HepG2 (cell line): ENCODE measurements around the gene MLC1. TPM values are rescaled to one million over a fixed set of nuclear protein-coding genes. Genes with fewer than 3 reads are reported as not detected.
A peak's percentile ranks its signal among the peaks of the same experiment; 100 is the strongest.

Source experiments
- AGO1 ChIP-seq: fragments of 200-400 bp; formaldehyde crosslinking; IDR thresholded peaks from 2 replicates; pipeline ENCODE4 v1.6.1; 2017; ENCODE audit warnings: mild to moderate bottlenecking, low read depth, low read length, moderate library complexity; ENCODE audit not compliant: poor library complexity, severe bottlenecking
- BATF2 ChIP-seq: sonication (generic); formaldehyde crosslinking; IDR thresholded peaks from 2 replicates; pipeline ENCODE4 v1.8.0; 2022; ENCODE audit warnings: mild to moderate bottlenecking, missing genetic modification reagents, moderate library complexity
- CENPT ChIP-seq: sonication (generic); formaldehyde crosslinking; IDR thresholded peaks from 2 replicates; pipeline ENCODE4 v1.8.0; 2022; ENCODE audit warnings: low read depth, mild to moderate bottlenecking, moderate library complexity, missing genetic modification reagents
- CHD2 ChIP-seq: IDR thresholded peaks from 2 replicates; pipeline ENCODE4 v1.6.1; 2011; ENCODE audit warnings: low read depth, low read length, improper control_type of control experiment
- GATAD1 ChIP-seq: IDR thresholded peaks from 2 replicates; pipeline ENCODE4 v1.6.1; 2016; ENCODE audit warnings: missing genetic modification reagents, missing compliant biosample characterization
- GFI1 ChIP-seq: sonication (generic); formaldehyde crosslinking; IDR thresholded peaks from 2 replicates; pipeline ENCODE4 v1.5.0; 2020; ENCODE audit warnings: missing genetic modification reagents, mild to moderate bottlenecking, borderline replicate concordance
- MAFF ChIP-seq: IDR thresholded peaks from 2 replicates; pipeline ENCODE4 v1.6.1; 2011; ENCODE audit warnings: low read depth, low read length, improper control_type of control experiment
- MBNL3 ChIP-seq: fragments of 250-450 bp; sonication (Bioruptor Pico); conservative IDR thresholded peaks from 2 replicates; pipeline ENCODE4 v1.8.0; 2022; ENCODE audit warnings: mild to moderate bottlenecking, inconsistent platforms
- MEIS1 ChIP-seq: sonication (generic); formaldehyde crosslinking; IDR thresholded peaks from 2 replicates; pipeline ENCODE4 v1.9.0; 2021; ENCODE audit warnings: mild to moderate bottlenecking, missing genetic modification reagents, moderate library complexity, borderline replicate concordance
- MXI1 ChIP-seq: IDR thresholded peaks from 3 replicates; pipeline ENCODE4 v1.6.1; 2012; ENCODE audit warnings: low read depth, low read length, inconsistent platforms, borderline replicate concordance
- TCF12 ChIP-seq, 2 experiments: fragments of 450-650 bp in 1 of 2; sonication (generic) in 1 of 2; formaldehyde crosslinking in 1 of 2; IDR thresholded peaks; 2 replicates each; pipeline versions ENCODE4 v1.6.1 to v1.8.0; 2017 to 2022; ENCODE audit warnings: antibody characterized with exemption in 1 of 2, mild to moderate bottlenecking in 1 of 2, missing genetic modification reagents in 1 of 2, moderate library complexity in 1 of 2
- ZFP82 ChIP-seq: sonication (generic); formaldehyde crosslinking; IDR thresholded peaks from 2 replicates; pipeline ENCODE4 v1.5.1; 2020; ENCODE audit warnings: mild to moderate bottlenecking, missing genetic modification reagents, borderline replicate concordance
- ZFP91 ChIP-seq: sonication (generic); formaldehyde crosslinking; IDR thresholded peaks from 2 replicates; pipeline ENCODE4 v1.9.0; 2022; ENCODE audit warnings: missing genetic modification reagents, mild to moderate bottlenecking, borderline replicate concordance
- ZMAT3 ChIP-seq: sonication (generic); formaldehyde crosslinking; conservative IDR thresholded peaks from 2 replicates; pipeline ENCODE4 v1.7.0; 2021; ENCODE audit warnings: missing genetic modification reagents
- ZNF160 ChIP-seq: sonication (generic); formaldehyde crosslinking; IDR thresholded peaks from 2 replicates; pipeline ENCODE4 v1.8.0; 2022; ENCODE audit warnings: mild to moderate bottlenecking, inconsistent platforms, missing genetic modification reagents
- ZNF251 ChIP-seq: sonication (generic); formaldehyde crosslinking; IDR thresholded peaks from 2 replicates; pipeline ENCODE4 v1.9.0; 2021; ENCODE audit warnings: mild to moderate bottlenecking, missing genetic modification reagents
- ZNF296 ChIP-seq: sonication (generic); formaldehyde crosslinking; conservative IDR thresholded peaks from 2 replicates; pipeline ENCODE4 v1.5.0; 2020; ENCODE audit warnings: mild to moderate bottlenecking, missing genetic modification reagents
- ZNF549 ChIP-seq: sonication (generic); formaldehyde crosslinking; IDR thresholded peaks from 2 replicates; pipeline ENCODE4 v1.5.0; 2020; ENCODE audit warnings: missing genetic modification reagents
- ZNF781 ChIP-seq: sonication (generic); formaldehyde crosslinking; IDR thresholded peaks from 2 replicates; pipeline ENCODE4 v1.5.1; 2020; ENCODE audit warnings: borderline replicate concordance, mild to moderate bottlenecking, missing genetic modification reagents; ENCODE audit errors: not compliant biosample characterization
- polyA plus RNA-seq, 8 experiments: library from polyadenylated mRNA; depleted of rRNA in 3 of 8; stranded (reverse) in 7 of 8; unstranded in 1 of 8; fragments of >200 nt; fragmentation: Illumina TruSeq in 4 of 8; extraction: Trizol in 4 of 8; gene quantifications; 2 replicates each; pipeline versions ENCODE4 v1.2.1 to v1.2.3, GENCODE V29; 2011 to 2016; ENCODE audit warnings: low read depth in 4 of 8, missing spikeins in 1 of 8, mixed read lengths in 1 of 8; ENCODE audit not compliant: insufficient read depth in 1 of 8
- total RNA-seq, 5 experiments: library from RNA; depleted of rRNA; stranded (reverse); fragments of >200 nt; fragmentation: Illumina TruSeq; extraction: Trizol; gene quantifications; 2 replicates each; pipeline ENCODE4 v1.2.3, GENCODE V29; 2016; ENCODE audit warnings: low read depth in 1 of 5
- TF ChIP-seq, protein P1 (sequence below): sonication (generic); formaldehyde crosslinking; IDR thresholded peaks from 2 replicates; pipeline ENCODE4 v1.5.0; 2020; ENCODE audit warnings: mild to moderate bottlenecking, missing genetic modification reagents, borderline replicate concordance
- TF ChIP-seq, protein P2 (sequence below): sonication (generic); formaldehyde crosslinking; IDR thresholded peaks from 2 replicates; pipeline ENCODE4 v1.4.0; 2020; ENCODE audit warnings: missing genetic modification reagents, borderline replicate concordance

The MLC1 gene
- total and polyA plus RNA-seq, 2 of the 13 experiments (the other 11 are each of a cell fraction or from before 2014, with no cell fraction given): not detected

DNA sequence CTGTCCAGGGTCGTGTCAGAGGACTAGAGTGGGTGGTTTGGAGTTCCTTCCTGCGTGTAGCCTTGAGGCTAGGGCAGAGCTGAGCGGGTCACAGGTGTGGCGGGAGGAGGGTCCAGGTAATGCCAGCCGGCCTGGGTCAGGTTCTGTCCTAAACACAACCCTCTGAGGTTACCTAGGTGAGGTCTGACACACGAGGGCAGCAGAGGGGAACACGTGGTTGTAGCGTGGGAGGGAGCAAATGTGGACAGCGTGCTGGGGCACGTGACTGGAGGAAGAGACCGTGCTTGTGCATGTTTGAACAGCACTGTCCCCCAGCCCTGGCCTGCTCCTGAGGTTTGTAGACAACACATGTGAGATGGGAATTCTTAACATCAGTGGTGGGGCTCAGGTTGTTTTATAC is 17.7 kb upstream of the MLC1 start (continued):
- TF ChIP-seq ZNF296 (CRISPR knock-in tag) (no peak), CHD2 (no peak), ZNF251 (0 out of 2 replicates have a peak, but pooled peaks have one; percentile 72), MAFF (no peak), MXI1 (peak; percentile 45; the same call in 1 of the 3 replicates), TCF12 (IDR thresholded peaks at IDR 0.05) (no peak), TCF12 (CRISPR knock-in tag; IDR thresholded peaks at IDR 0.05) (no peak), MBNL3 (no peak), AGO1 (no peak), ZMAT3 (CRISPR knock-in tag) (peak; percentile 77; the same call in 1 of the 2 replicates), GATAD1 (CRISPR knock-in tag) (peak; percentile 57; the same call in 1 of the 2 replicates), ZFP91 (CRISPR knock-in tag) (peak; percentile 27; the same call in 1 of the 2 replicates), ZNF549 (CRISPR knock-in tag) (no peak), GFI1 (peak; percentile 37; the same call in 1 of the 2 replicates), ZNF781 (peak; percentile 92), ZFP82 (no peak), BATF2 (CRISPR knock-in tag) (peak; percentile 74), ZNF160 (no peak; the same call in 1 of the 2 replicates), MEIS1 (CRISPR knock-in tag) (no peak), CENPT (CRISPR knock-in tag) (peak; percentile 86; the same call in 1 of the 2 replicates)
- TF ChIP-seq, protein P1, sequence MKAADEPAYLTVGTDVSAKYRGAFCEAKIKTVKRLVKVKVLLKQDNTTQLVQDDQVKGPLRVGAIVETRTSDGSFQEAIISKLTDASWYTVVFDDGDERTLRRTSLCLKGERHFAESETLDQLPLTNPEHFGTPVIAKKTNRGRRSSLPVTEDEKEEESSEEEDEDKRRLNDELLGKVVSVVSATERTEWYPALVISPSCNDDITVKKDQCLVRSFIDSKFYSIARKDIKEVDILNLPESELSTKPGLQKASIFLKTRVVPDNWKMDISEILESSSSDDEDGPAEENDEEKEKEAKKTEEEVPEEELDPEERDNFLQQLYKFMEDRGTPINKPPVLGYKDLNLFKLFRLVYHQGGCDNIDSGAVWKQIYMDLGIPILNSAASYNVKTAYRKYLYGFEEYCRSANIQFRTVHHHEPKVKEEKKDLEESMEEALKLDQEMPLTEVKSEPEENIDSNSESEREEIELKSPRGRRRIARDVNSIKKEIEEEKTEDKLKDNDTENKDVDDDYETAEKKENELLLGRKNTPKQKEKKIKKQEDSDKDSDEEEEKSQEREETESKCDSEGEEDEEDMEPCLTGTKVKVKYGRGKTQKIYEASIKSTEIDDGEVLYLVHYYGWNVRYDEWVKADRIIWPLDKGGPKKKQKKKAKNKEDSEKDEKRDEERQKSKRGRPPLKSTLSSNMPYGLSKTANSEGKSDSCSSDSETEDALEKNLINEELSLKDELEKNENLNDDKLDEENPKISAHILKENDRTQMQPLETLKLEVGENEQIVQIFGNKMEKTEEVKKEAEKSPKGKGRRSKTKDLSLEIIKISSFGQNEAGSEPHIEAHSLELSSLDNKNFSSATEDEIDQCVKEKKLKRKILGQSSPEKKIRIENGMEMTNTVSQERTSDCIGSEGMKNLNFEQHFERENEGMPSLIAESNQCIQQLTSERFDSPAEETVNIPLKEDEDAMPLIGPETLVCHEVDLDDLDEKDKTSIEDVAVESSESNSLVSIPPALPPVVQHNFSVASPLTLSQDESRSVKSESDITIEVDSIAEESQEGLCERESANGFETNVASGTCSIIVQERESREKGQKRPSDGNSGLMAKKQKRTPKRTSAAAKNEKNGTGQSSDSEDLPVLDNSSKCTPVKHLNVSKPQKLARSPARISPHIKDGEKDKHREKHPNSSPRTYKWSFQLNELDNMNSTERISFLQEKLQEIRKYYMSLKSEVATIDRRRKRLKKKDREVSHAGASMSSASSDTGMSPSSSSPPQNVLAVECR (CRISPR knock-in tag): peak; percentile 47; the same call in 1 of the 2 replicates
- TF ChIP-seq, protein P2, sequence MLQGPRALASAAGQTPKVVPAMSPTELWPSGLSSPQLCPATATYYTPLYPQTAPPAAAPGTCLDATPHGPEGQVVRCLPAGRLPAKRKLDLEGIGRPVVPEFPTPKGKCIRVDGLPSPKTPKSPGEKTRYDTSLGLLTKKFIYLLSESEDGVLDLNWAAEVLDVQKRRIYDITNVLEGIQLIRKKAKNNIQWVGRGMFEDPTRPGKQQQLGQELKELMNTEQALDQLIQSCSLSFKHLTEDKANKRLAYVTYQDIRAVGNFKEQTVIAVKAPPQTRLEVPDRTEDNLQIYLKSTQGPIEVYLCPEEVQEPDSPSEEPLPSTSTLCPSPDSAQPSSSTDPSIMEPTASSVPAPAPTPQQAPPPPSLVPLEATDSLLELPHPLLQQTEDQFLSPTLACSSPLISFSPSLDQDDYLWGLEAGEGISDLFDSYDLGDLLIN (CRISPR knock-in tag): no peak
